Endodermal cell (in vitro differentiated cells): ENCODE data around the gene HBG2. TPM values are rescaled to one million over a fixed set of nuclear protein-coding genes. Genes with fewer than 3 reads are reported as not detected.

Experiments used
- DNase-seq: peaks from one replicate; pipeline ENCODE4 v3.0.0-alpha.2; 2017
- H3K27ac ChIP-seq: 2 replicates; pipeline ENCODE4 v1.5.1; 2013; ENCODE audit warnings: mild to moderate bottlenecking, low read depth, low read length, moderate library complexity
- H3K27me3 ChIP-seq: 2 replicates; pipeline ENCODE4 v1.6.1; 2013; ENCODE audit warnings: mild to moderate bottlenecking, low read length, moderate library complexity; ENCODE audit not compliant: insufficient read depth, control insufficient read depth, poor library complexity, severe bottlenecking
- H3K36me3 ChIP-seq: 2 replicates; pipeline ENCODE4 v1.7.0; 2013; ENCODE audit warnings: mild to moderate bottlenecking, low read length, moderate library complexity; ENCODE audit not compliant: control insufficient read depth, insufficient read depth
- H3K4me1 ChIP-seq: one replicate; pipeline ENCODE4 v1.7.0; 2013; ENCODE audit warnings: low read length; ENCODE audit not compliant: control insufficient read depth, insufficient read depth
- H3K4me3 ChIP-seq: 2 replicates; pipeline ENCODE4 v1.5.1; 2013; ENCODE audit warnings: mild to moderate bottlenecking, low read length, moderate library complexity
- H3K9ac ChIP-seq: 2 replicates; pipeline ENCODE4 v1.6.1; 2013; ENCODE audit warnings: mild to moderate bottlenecking, low read length, moderate library complexity; ENCODE audit not compliant: poor library complexity, severe bottlenecking; ENCODE audit errors: extremely low read depth
- H3K9me3 ChIP-seq: 2 replicates; pipeline ENCODE4 v1.6.1; 2013; ENCODE audit warnings: mild to moderate bottlenecking, low read length, moderate library complexity; ENCODE audit not compliant: control insufficient read depth
- H3K27ac Mint-ChIP-seq: 2 replicates; pipeline ENCODE4 v1.8.0; 2020; ENCODE audit warnings: mixed read lengths
- H3K27me3 Mint-ChIP-seq: 2 replicates; pipeline ENCODE4 v1.8.0; 2021; ENCODE audit warnings: mild to moderate bottlenecking, mixed read lengths; ENCODE audit not compliant: insufficient read depth
- H3K36me3 Mint-ChIP-seq: 2 replicates; pipeline ENCODE4 v1.8.0; 2020; ENCODE audit warnings: low read depth, mixed read lengths
- H3K4me1 Mint-ChIP-seq: 2 replicates; pipeline ENCODE4 v1.8.0; 2020; ENCODE audit warnings: mixed read lengths
- H3K4me3 Mint-ChIP-seq: 2 replicates; pipeline ENCODE4 v1.8.0; 2020; ENCODE audit warnings: mild to moderate bottlenecking, moderate library complexity, mixed read lengths
- H3K9me3 Mint-ChIP-seq: 2 replicates; pipeline ENCODE4 v1.8.0; 2020; ENCODE audit warnings: mild to moderate bottlenecking, mixed read lengths
- WGBS, 2 experiments: methylation state at CpG; one replicate each; pipeline versions ENCODE4 v1.1.5 to v1.1.7; 2013; ENCODE audit warnings: missing lambda C conversion rate in 2 of 2, mixed read lengths in 1 of 2; ENCODE audit not compliant: insufficient coverage in 1 of 2, insufficient read length in 1 of 2; 5-methylcytosine and 5-hydroxymethylcytosine counted together
- total RNA-seq, 2 donors: library from RNA; stranded (reverse); fragmentation: NEBNext Ultra II Directional in 1 of 2; extraction: Animal tissue kit (Norgen Biotek cat#: 25700) in 1 of 2; gene quantifications; 2 replicates in 1 of 2; 3 replicates in 1 of 2; pipeline ENCODE4 v1.2.1, GENCODE V29; 2021
- TF ChIP-seq, protein P1 (sequence below): fragments of 200-600 bp; sonication (generic); conservative IDR thresholded peaks from 2 replicates; pipeline ENCODE4 v1.5.0; 2021; ENCODE audit warnings: antibody characterized with exemption, mild to moderate bottlenecking

The HBG2 gene
- total RNA-seq, 2 donors from 2014 or later = 0.59 to 0.62 TPM

DNA sequence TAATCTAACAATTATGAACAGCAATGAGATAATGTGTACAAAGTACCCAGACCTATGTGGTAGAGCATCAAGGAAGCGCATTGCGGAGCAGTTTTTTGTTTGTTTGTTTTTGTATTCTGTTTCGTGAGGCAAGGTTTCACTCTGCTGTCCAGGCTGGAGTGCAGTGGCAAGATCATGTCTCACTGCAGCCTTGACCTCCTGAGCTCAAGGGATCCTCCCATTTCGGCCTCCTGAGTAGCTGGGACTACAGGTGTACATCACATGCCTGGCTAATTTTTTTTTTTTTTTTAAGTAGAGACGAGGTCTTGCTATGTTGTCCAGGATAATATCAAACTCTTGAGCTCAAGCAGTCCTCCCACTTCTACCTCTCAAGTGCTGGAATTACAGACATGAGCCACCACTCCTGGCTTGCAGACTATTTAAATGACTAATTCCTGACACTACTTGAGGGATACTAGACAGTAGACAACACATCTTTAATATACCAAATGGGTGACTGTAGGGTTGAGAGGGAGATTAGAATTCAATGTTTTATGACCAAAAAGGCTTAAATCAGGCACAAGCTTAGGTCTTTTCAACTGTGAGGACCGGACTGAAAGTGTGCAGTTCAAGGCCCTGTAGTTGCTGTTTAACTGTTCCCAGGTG lies 34.4 kb upstream of the HBG2 start:
- H3K36me3 ChIP-seq = no peaks in the 10 kb centered on the region
- peaks cover 6% of the 10 kb centered on the region for H3K9me3 Mint-ChIP-seq
- H3K27me3 Mint-ChIP-seq = no peaks in the 10 kb centered on the region
- H3K4me3 Mint-ChIP-seq = no peak overlapping the region
- H3K9me3 ChIP-seq = peaks cover 10% of the 10 kb centered on the region
- H3K27ac ChIP-seq = no peak overlapping the region
- H3K27ac Mint-ChIP-seq = no peak overlapping the region
- TF ChIP-seq, protein P1, sequence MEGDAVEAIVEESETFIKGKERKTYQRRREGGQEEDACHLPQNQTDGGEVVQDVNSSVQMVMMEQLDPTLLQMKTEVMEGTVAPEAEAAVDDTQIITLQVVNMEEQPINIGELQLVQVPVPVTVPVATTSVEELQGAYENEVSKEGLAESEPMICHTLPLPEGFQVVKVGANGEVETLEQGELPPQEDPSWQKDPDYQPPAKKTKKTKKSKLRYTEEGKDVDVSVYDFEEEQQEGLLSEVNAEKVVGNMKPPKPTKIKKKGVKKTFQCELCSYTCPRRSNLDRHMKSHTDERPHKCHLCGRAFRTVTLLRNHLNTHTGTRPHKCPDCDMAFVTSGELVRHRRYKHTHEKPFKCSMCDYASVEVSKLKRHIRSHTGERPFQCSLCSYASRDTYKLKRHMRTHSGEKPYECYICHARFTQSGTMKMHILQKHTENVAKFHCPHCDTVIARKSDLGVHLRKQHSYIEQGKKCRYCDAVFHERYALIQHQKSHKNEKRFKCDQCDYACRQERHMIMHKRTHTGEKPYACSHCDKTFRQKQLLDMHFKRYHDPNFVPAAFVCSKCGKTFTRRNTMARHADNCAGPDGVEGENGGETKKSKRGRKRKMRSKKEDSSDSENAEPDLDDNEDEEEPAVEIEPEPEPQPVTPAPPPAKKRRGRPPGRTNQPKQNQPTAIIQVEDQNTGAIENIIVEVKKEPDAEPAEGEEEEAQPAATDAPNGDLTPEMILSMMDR = no peak
- H3K36me3 Mint-ChIP-seq = no peaks in the 10 kb centered on the region
- no peaks in the 10 kb centered on the region for H3K27me3 ChIP-seq
- peaks cover 17% of the 10 kb centered on the region for H3K4me1 Mint-ChIP-seq
- no peak overlapping the region for H3K9ac ChIP-seq
- no peak for DNase-seq
- no peak overlapping the region for H3K4me3 ChIP-seq
- H3K4me1 ChIP-seq = peaks cover 2% of the 10 kb centered on the region
- WGBS, 2 experiments = 86 to 88% methylated on average over 5 to 6 of the region's 6 CpGs

DNA sequence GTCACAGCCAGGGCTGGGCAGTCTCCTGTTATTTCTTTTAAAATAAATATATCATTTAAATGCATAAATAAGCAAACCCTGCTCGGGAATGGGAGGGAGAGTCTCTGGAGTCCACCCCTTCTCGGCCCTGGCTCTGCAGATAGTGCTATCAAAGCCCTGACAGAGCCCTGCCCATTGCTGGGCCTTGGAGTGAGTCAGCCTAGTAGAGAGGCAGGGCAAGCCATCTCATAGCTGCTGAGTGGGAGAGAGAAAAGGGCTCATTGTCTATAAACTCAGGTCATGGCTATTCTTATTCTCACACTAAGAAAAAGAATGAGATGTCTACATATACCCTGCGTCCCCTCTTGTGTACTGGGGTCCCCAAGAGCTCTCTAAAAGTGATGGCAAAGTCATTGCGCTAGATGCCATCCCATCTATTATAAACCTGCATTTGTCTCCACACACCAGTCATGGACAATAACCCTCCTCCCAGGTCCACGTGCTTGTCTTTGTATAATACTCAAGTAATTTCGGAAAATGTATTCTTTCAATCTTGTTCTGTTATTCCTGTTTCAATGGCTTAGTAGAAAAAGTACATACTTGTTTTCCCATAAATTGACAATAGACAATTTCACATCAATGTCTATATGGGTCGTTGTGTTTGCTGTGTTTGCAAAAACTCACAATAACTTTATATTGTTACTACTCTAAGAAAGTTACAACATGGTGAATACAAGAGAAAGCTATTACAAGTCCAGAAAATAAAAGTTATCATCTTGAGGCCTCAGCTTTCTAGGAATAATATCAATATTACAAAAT lies 33.7 kb upstream of the HBG2 start:
- TF ChIP-seq, protein P1 = no peak
- Histone ChIP-seq H3K9me3 (peaks cover 9% of the 10 kb centered on the region), H3K36me3 (no peaks in the 10 kb centered on the region), H3K27me3 (no peaks in the 10 kb centered on the region), H3K9ac (no peak overlapping the region), H3K4me1 (peaks cover 2% of the 10 kb centered on the region), H3K4me3 (no peak overlapping the region), H3K27ac (no peak overlapping the region)
- no peak for DNase-seq
- Mint-ChIP-seq H3K9me3 (peaks cover 3% of the 10 kb centered on the region), H3K4me1 (peaks cover 17% of the 10 kb centered on the region), H3K36me3 (no peaks in the 10 kb centered on the region), H3K27ac (no peak overlapping the region), H3K27me3 (no peaks in the 10 kb centered on the region), H3K4me3 (no peak overlapping the region)
- 85 to 96% methylated on average over 4 to 7 of the region's 7 CpGs for WGBS, 2 experiments

- H3K4me1 Mint-ChIP-seq = peaks cover 17% of the 10 kb centered on the region
- TF ChIP-seq, protein P1 = no peak
- no peaks in the 10 kb centered on the region for H3K36me3 Mint-ChIP-seq
- H3K4me3 Mint-ChIP-seq = no peak overlapping the region
- H3K27ac Mint-ChIP-seq = no peak overlapping the region
- H3K27me3 ChIP-seq = no peaks in the 10 kb centered on the region
- no peaks in the 10 kb centered on the region for H3K9me3 Mint-ChIP-seq
- H3K27me3 Mint-ChIP-seq = no peaks in the 10 kb centered on the region
- no peaks in the 10 kb centered on the region for H3K9me3 ChIP-seq
- H3K9ac ChIP-seq = no peak overlapping the region
- WGBS, 2 experiments = 95 to 96% methylated on average over 2 to 3 of the region's 3 CpGs
- peaks cover 2% of the 10 kb centered on the region for H3K4me1 ChIP-seq
- no peaks in the 10 kb centered on the region for H3K36me3 ChIP-seq
- no peak for DNase-seq
- no peak overlapping the region for H3K27ac ChIP-seq
- no peak overlapping the region for H3K4me3 ChIP-seq
Observed at GRCh38 chr11:5286901-5287300, 32.3 kb upstream of the HBG2 start.
